Nephron progenitor cell (in vitro differentiated cells): ENCODE results near the gene CENPM.

Source experiments
- DNase-seq: peaks from one replicate; pipeline ENCODE4 v3.0.0; 2021
- H3K27ac Mint-ChIP-seq: 2 replicates; pipeline ENCODE4 v1.8.0; 2021; ENCODE audit warnings: mild to moderate bottlenecking, moderate library complexity, mixed read lengths
- H3K27me3 Mint-ChIP-seq: 2 replicates; pipeline ENCODE4 v1.8.0; 2021; ENCODE audit warnings: mild to moderate bottlenecking, low read depth, mixed read lengths; ENCODE audit not compliant: poor library complexity
- H3K36me3 Mint-ChIP-seq: 2 replicates; pipeline ENCODE4 v1.8.0; 2021; ENCODE audit warnings: low read depth, mixed read lengths
- H3K4me1 Mint-ChIP-seq: 2 replicates; pipeline ENCODE4 v1.8.0; 2021; ENCODE audit warnings: mixed read lengths
- H3K4me3 Mint-ChIP-seq: 2 replicates; pipeline ENCODE4 v1.8.0; 2021; ENCODE audit warnings: mild to moderate bottlenecking, moderate library complexity, mixed read lengths
- H3K9me3 Mint-ChIP-seq: 2 replicates; pipeline ENCODE4 v1.8.0; 2021; ENCODE audit warnings: mild to moderate bottlenecking, moderate library complexity, mixed read lengths
- TF ChIP-seq, protein P1 (sequence below): fragments of 200-600 bp; sonication (generic); IDR thresholded peaks from 2 replicates; pipeline ENCODE4 v1.5.0; 2021; ENCODE audit warnings: antibody characterized with exemption

Gene CENPM

DNA sequence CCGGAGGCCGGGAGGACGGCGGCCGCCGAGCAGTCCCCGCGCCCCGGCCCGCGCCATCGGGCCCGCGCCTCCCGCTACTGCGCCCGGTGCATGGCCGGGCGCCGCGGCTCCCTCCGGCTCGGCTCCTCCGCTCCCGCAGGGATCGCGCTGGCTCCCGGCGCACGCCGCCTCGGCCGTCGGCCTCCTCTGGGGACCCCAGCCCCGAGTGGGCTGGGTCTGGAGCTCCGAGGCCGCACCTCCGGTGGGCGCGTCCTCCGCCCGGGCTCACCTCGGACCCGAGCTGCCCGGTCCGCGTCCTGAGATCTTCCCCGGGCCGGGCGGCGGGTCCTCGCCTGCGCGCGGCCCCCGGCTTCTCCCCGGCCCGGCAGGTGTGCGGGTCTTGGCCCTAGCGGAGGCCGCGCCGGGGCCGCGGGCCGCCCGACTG, 32.3 kb downstream of the CENPM start:
- Mint-ChIP-seq H3K27me3 (peaks cover 81% of the 10 kb centered on the region), H3K4me3 (no peak overlapping the region), H3K9me3 (no peaks in the 10 kb centered on the region), H3K36me3 (no peaks in the 10 kb centered on the region), H3K4me1 (peaks cover 38% of the 10 kb centered on the region), H3K27ac (no peak overlapping the region)
- TF ChIP-seq, protein P1, sequence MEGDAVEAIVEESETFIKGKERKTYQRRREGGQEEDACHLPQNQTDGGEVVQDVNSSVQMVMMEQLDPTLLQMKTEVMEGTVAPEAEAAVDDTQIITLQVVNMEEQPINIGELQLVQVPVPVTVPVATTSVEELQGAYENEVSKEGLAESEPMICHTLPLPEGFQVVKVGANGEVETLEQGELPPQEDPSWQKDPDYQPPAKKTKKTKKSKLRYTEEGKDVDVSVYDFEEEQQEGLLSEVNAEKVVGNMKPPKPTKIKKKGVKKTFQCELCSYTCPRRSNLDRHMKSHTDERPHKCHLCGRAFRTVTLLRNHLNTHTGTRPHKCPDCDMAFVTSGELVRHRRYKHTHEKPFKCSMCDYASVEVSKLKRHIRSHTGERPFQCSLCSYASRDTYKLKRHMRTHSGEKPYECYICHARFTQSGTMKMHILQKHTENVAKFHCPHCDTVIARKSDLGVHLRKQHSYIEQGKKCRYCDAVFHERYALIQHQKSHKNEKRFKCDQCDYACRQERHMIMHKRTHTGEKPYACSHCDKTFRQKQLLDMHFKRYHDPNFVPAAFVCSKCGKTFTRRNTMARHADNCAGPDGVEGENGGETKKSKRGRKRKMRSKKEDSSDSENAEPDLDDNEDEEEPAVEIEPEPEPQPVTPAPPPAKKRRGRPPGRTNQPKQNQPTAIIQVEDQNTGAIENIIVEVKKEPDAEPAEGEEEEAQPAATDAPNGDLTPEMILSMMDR, result no peak
- DNase-seq, result peak; percentile 47

DNA sequence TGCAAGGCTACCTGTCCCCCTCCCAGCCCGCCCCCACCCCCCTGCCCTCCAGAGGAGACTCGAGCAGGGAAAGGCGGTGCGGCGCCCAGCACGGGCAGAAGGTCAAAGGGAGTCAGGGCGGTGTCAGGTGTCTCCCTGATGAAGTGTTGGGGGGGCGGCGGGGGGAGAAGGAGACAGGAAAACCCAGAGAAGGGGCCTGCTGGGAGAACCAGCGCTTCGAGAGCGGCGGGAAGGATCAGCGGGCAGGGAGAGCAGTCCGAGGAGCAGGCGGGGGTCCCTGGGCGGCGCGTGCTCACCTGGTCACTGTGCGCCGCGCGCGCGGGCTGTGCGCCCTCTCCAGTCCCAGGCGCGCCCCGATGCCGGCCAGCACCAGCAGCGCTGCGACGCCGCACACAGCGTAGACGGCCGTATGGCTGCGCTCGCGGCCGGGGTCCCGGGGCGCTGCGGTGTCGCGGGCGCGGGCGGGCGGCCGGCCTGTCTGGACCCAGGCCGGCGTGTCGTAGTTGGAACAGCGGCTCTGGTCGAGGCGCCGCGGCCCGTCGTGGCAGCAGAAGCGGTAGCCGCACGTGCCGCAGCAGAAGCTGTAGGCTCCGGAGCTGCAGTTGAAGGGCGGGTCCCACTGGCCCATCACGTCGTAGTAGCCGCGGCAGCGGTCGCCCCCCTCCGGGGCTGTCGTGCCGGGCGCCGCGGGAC, 33.0 kb downstream of the CENPM start:
- H3K27me3 Mint-ChIP-seq, result peaks cover 81% of the 10 kb centered on the region
- no peaks in the 10 kb centered on the region for H3K9me3 Mint-ChIP-seq
- DNase-seq, result peak; percentile 71
- H3K27ac Mint-ChIP-seq, result no peak overlapping the region
- peaks cover 43% of the 10 kb centered on the region for H3K4me1 Mint-ChIP-seq
- H3K36me3 Mint-ChIP-seq, result no peaks in the 10 kb centered on the region
- peak overlapping the region; percentile 70 for H3K4me3 Mint-ChIP-seq
- TF ChIP-seq, protein P1, result no peak

DNA sequence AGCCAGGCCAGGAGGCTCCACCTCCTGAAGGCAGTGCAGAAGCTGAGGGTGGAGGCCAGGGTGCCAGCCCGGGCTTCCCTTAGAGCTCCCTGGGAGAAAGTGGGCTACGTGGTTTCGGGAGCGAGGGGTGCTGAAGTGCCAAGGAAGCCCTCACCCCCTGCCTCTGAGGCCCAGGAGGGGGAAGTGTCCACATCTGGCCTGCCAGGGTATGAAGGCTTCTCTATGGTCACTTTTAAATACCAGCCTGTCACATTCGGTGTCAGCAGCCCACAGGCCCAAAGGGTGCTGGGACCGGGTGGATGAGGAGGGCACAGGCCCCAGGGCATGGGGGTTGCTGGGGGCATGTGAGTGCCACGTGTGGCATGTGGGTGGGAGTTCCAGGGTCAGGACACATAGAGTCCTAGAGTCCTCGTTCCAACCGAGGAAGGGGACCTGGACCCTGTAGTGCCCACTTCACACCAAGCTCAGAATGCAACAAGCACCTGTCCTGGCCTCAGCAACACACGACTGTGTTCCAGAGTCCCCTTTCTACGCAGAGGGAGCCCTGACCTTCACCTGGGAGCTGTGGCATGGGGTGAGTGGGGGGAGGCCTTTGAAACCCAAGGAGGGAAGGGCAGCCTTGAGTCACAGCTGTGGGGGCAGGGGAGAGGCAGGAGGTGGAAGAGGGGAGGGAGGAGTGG, 33.8 kb downstream of the CENPM start:
- no peaks in the 10 kb centered on the region for H3K36me3 Mint-ChIP-seq
- DNase-seq, result no peak
- no peak overlapping the region for H3K27ac Mint-ChIP-seq
- TF ChIP-seq, protein P1, result no peak
- peak overlapping the region; percentile 78 for H3K4me3 Mint-ChIP-seq
- peaks cover 81% of the 10 kb centered on the region for H3K27me3 Mint-ChIP-seq
- H3K9me3 Mint-ChIP-seq, result no peaks in the 10 kb centered on the region
- H3K4me1 Mint-ChIP-seq, result peaks cover 47% of the 10 kb centered on the region

DNA sequence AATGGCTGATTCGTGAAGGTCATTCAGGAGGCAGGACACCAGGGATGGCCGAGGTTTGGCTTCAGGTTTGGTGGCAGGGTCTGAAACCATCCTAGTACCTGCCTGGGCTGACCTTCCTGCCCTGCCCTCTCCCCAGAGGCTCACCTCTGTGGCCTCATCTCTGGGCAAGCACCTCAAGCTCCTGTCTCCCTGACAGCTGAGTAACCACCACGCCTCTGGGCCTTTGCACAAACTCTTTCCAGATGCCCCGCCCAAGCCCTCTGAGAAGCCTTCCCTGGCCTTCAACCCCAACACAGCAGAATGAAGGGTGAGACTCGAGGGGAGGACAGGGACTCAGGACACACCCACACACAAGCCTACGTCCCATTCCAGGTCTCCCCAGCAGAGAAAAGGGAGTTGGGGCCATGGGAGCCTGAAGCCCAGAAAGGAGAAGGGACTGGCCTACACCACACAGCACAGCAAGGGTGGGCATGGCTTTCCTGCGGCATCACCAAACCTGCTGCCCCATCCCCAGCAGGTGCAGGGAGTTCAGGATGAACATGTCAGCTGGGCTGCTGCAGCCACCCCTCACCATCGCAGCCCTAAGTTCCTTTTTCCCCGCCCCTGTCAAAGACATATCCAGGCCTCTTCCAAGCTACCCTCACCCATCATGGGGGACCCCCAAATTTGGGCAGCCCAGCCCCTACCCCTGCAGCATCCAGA, 34.5 kb downstream of the CENPM start:
- no peak for DNase-seq
- Mint-ChIP-seq H3K9me3 (no peaks in the 10 kb centered on the region), H3K27me3 (peaks cover 74% of the 10 kb centered on the region), H3K4me3 (peak overlapping the region; percentile 78), H3K27ac (no peak overlapping the region), H3K4me1 (peaks cover 47% of the 10 kb centered on the region), H3K36me3 (no peaks in the 10 kb centered on the region)
- TF ChIP-seq, protein P1, result no peak

DNA sequence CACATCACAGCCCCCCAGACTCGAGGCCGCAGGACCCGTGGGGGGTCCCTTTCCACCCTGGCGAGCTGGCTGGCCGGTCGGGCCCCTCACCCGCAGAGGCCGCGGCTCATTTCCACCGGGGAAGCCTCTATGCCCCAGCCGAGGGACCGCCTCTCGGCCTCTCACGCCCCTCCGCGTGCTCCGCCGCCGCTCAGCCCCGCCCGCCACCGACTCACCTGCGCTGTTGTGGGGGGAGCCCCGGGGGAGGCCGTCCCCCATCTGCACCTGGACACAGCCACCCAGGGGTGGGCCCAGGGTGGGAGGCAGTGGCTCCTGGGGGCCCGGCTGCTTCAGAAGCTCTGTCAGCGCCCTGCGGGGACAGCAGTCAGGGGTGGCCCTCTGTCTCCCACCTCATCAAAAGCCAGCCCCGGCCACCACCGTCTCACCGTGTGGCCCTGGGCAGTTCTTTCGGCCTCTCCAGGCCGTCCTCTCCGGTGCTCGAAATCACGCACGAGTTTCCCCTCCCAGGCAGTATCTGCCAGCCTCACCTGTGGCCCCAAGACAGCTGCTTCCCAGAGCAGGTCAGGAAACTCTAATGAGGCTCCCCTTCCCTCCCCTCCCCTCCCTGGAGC, 35.8 kb downstream of the CENPM start:
- no peaks in the 10 kb centered on the region for H3K36me3 Mint-ChIP-seq
- peaks cover 36% of the 10 kb centered on the region for H3K4me1 Mint-ChIP-seq
- H3K9me3 Mint-ChIP-seq, result no peaks in the 10 kb centered on the region
- no peak overlapping the region for H3K27ac Mint-ChIP-seq
- TF ChIP-seq, protein P1, result no peak
- peaks cover 61% of the 10 kb centered on the region for H3K27me3 Mint-ChIP-seq
- H3K4me3 Mint-ChIP-seq, result peak overlapping the region; percentile 69
- DNase-seq, result no peak
